Measurements from ENCODE around the gene WDR70. TPM values are rescaled to one million over a fixed set of nuclear protein-coding genes. Genes with fewer than 3 reads are reported as not detected.
"Not testable (repeated sequence)": the region's sequence is repeated elsewhere in the genome, so short reads cannot be mapped to it uniquely, and the experiment has no call there.

Gene WDR70
- total RNA-seq, 1 donor from 2014 or later = 46.3 TPM

DNA sequence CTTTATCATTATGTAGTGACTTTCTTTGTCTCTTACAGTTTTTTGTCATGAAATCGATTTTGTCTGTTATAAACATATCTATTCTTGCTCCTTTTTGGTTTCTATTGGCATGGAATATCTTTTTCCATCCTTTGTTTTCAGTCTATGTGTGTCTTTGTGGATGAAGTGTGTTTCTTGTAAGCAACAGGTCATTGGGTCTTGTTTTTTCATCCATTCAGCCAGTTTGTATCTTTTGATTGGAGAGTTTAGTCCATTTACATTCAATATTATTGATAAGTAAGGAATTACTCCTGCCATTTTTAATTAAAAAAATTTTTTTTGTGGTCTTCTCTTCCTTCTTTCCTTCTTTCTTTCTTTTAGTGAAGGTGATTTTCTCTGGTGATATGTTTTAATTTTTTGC lies 266.6 kb downstream of the WDR70 start:
- Mint-ChIP-seq H3K36me3 (ENCODE audit: low read depth) (no peaks in the 10 kb centered on the region), H3K4me1 (ENCODE audit: low read depth) (no peaks in the 10 kb centered on the region), H3K27ac (no peak overlapping the region), H3K27me3 (ENCODE audit: insufficient read depth) (peaks cover 2% of the 10 kb centered on the region), H3K9me3 (peaks cover 30% of the 10 kb centered on the region), H3K4me3 (no peak overlapping the region)
- intact Hi-C loops (cut with micrococcal nuclease) = no loop called here
- no peak for DNase-seq (ENCODE audit: low spot score)

GRCh38 chr5:37654566-37654965 lies 275.4 kb downstream of the WDR70 start:
- H3K36me3 Mint-ChIP-seq (ENCODE audit: low read depth); H3K4me1 Mint-ChIP-seq (ENCODE audit: low read depth); intact Hi-C loops (cut with micrococcal nuclease): not testable (repeated sequence)

DNA sequence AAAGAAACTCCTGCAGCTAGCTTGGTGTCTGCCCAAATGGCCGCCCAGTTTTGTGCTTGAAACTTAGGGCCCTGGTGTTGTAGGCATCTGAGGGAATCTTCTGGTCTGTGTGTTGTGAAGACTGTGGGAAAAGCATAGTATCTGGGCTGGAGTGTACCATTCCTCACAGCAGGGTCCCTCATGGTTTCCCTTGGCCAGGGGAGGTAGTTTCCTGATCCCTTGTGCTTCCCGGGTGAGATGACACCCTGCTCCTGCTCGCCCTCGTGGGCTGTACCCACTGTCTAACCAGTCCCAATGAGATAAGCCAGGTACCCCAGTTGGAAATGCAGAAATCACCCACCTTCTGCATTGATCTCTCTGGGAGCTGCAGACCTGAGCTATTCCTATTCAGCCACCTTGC lies 277.9 kb downstream of the WDR70 start:
- no peaks in the 10 kb centered on the region for H3K27me3 Mint-ChIP-seq (ENCODE audit: insufficient read depth)
- DNase-seq (ENCODE audit: low spot score) = no peak
- H3K4me1 Mint-ChIP-seq (ENCODE audit: low read depth) = peaks cover 5% of the 10 kb centered on the region
- H3K4me3 Mint-ChIP-seq = no peak overlapping the region
- peaks cover 33% of the 10 kb centered on the region for H3K9me3 Mint-ChIP-seq
- no peak overlapping the region for H3K27ac Mint-ChIP-seq
- intact Hi-C loops (cut with micrococcal nuclease) = no loop called here
- H3K36me3 Mint-ChIP-seq (ENCODE audit: low read depth) = peaks cover 4% of the 10 kb centered on the region

More at GRCh38 chr5:37654566-37654965, 275.4 kb downstream of the WDR70 start:
- not testable (repeated sequence) for H3K4me3 Mint-ChIP-seq; DNase-seq (ENCODE audit: low spot score); H3K27ac Mint-ChIP-seq; H3K27me3 Mint-ChIP-seq (ENCODE audit: insufficient read depth)
- peaks cover 45% of the 10 kb centered on the region for H3K9me3 Mint-ChIP-seq

DNA sequence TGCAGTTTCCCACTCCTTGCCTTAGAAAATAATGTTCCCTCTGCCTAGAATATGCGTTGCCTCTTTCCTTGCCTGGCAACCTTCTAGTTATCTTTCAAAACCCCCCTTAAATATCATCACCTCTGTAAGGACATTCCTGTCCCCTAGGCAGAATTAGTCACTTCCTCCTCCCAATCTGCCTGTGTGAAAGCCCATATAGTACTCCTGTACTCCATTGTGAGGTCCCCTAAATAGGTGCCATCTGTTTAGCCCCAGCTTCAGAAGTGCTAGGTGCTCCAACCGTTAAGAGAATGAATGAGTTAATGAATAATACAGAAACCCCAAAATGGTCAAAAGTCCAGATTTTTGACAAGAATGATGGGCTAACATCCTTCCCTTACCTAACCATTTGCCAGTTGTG lies 279.3 kb downstream of the WDR70 start:
- Mint-ChIP-seq H3K27me3 (ENCODE audit: insufficient read depth) (no peaks in the 10 kb centered on the region), H3K4me1 (ENCODE audit: low read depth) (peaks cover 5% of the 10 kb centered on the region), H3K27ac (no peak overlapping the region), H3K36me3 (ENCODE audit: low read depth) (peaks cover 4% of the 10 kb centered on the region), H3K9me3 (peaks cover 21% of the 10 kb centered on the region), H3K4me3 (no peak overlapping the region)
- DNase-seq (ENCODE audit: low spot score) = no peak
- intact Hi-C loops (cut with micrococcal nuclease) = no loop called here

GRCh38 chr5:37660319-37660718 lies 281.2 kb downstream of the WDR70 start:
- Mint-ChIP-seq H3K4me3 (no peak overlapping the region), H3K27ac (no peak overlapping the region), H3K36me3 (ENCODE audit: low read depth) (peaks cover 4% of the 10 kb centered on the region), H3K4me1 (ENCODE audit: low read depth) (peaks cover 5% of the 10 kb centered on the region), H3K27me3 (ENCODE audit: insufficient read depth) (no peaks in the 10 kb centered on the region), H3K9me3 (peaks cover 4% of the 10 kb centered on the region)
- intact Hi-C loops (cut with micrococcal nuclease) = no loop called here
- no peak for DNase-seq (ENCODE audit: low spot score)

- Mint-ChIP-seq H3K4me1 (ENCODE audit: low read depth) (peaks cover 5% of the 10 kb centered on the region), H3K27me3 (ENCODE audit: insufficient read depth) (no peaks in the 10 kb centered on the region), H3K4me3 (no peak overlapping the region), H3K27ac (no peak overlapping the region), H3K36me3 (ENCODE audit: low read depth) (no peaks in the 10 kb centered on the region), H3K9me3 (no peaks in the 10 kb centered on the region)
- intact Hi-C loops (cut with micrococcal nuclease) = no loop called here
- DNase-seq (ENCODE audit: low spot score) = no peak
Observed at GRCh38 chr5:37661227-37661920, 282.3 kb downstream of the WDR70 start.

GRCh38 chr5:37661951-37662350 lies 282.8 kb downstream of the WDR70 start:
- Mint-ChIP-seq H3K27me3 (ENCODE audit: insufficient read depth) (no peaks in the 10 kb centered on the region), H3K27ac (no peak overlapping the region), H3K9me3 (no peaks in the 10 kb centered on the region), H3K4me1 (ENCODE audit: low read depth) (peaks cover 5% of the 10 kb centered on the region), H3K36me3 (ENCODE audit: low read depth) (no peaks in the 10 kb centered on the region), H3K4me3 (no peak overlapping the region)
- intact Hi-C loops (cut with micrococcal nuclease) = no loop called here
- DNase-seq (ENCODE audit: low spot score) = no peak

- intact Hi-C loops (cut with micrococcal nuclease) = no loop called here
- Mint-ChIP-seq H3K4me1 (ENCODE audit: low read depth) (peaks cover 5% of the 10 kb centered on the region), H3K27ac (no peak overlapping the region), H3K27me3 (ENCODE audit: insufficient read depth) (no peaks in the 10 kb centered on the region), H3K36me3 (ENCODE audit: low read depth) (no peaks in the 10 kb centered on the region), H3K4me3 (no peak overlapping the region), H3K9me3 (no peaks in the 10 kb centered on the region)
- no peak for DNase-seq (ENCODE audit: low spot score)
Observed at GRCh38 chr5:37662362-37662761, 283.2 kb downstream of the WDR70 start.

DNA sequence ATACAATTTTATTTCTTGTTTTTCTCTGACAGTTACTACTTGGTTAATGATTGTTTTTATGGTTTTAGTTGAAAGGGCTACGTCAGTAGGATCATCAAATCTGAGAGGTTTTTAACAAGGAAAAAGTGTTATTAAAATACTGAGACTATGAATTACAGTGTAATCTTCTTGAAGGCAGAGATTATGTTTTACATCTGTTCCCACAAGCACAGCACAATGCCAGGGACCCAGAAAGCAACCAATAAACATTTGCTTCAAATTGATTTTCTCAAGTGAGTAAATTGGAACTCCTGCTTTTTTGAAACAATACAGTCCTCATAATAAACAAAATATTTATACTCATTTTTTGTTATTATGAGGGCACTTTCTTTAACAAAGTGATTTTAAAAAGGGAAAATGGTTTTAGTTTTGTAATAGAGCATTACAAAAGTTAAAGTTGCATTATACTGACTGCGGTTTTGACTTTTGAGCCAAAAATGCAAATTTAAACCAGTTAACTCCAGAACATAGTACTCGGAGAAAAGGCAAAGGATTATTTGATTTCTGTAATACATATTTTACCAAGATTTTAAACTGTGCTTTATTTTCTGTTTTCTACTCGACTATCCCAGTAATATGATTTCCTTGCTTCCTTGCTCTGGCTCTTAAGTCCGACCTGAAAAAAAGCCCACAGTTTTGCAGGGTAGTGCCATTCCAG lies 283.8 kb downstream of the WDR70 start:
- intact Hi-C loops (cut with micrococcal nuclease) = no loop called here
- no peaks in the 10 kb centered on the region for H3K27me3 Mint-ChIP-seq (ENCODE audit: insufficient read depth)
- H3K4me3 Mint-ChIP-seq = no peak overlapping the region
- H3K27ac Mint-ChIP-seq = no peak overlapping the region
- peaks cover 5% of the 10 kb centered on the region for H3K4me1 Mint-ChIP-seq (ENCODE audit: low read depth)
- H3K36me3 Mint-ChIP-seq (ENCODE audit: low read depth) = no peaks in the 10 kb centered on the region
- no peak for DNase-seq (ENCODE audit: low spot score)
- H3K9me3 Mint-ChIP-seq = no peaks in the 10 kb centered on the region

GRCh38 chr5:37663538-37663937 lies 284.4 kb downstream of the WDR70 start:
- Mint-ChIP-seq H3K36me3 (ENCODE audit: low read depth) (no peaks in the 10 kb centered on the region), H3K27me3 (ENCODE audit: insufficient read depth) (no peaks in the 10 kb centered on the region), H3K27ac (no peak overlapping the region), H3K4me1 (ENCODE audit: low read depth) (peaks cover under 1% of the 10 kb centered on the region), H3K9me3 (no peaks in the 10 kb centered on the region), H3K4me3 (no peak overlapping the region)
- intact Hi-C loops (cut with micrococcal nuclease) = no loop called here
- DNase-seq (ENCODE audit: low spot score) = no peak

- intact Hi-C loops (cut with micrococcal nuclease) = no loop called here
- Mint-ChIP-seq H3K4me1 (ENCODE audit: low read depth) (no peaks in the 10 kb centered on the region), H3K27me3 (ENCODE audit: insufficient read depth) (no peaks in the 10 kb centered on the region), H3K9me3 (no peaks in the 10 kb centered on the region), H3K36me3 (ENCODE audit: low read depth) (no peaks in the 10 kb centered on the region), H3K4me3 (no peak overlapping the region), H3K27ac (no peak overlapping the region)
- DNase-seq (ENCODE audit: low spot score) = no peak
Observed at GRCh38 chr5:37664551-37664950, 285.4 kb downstream of the WDR70 start.

DNA sequence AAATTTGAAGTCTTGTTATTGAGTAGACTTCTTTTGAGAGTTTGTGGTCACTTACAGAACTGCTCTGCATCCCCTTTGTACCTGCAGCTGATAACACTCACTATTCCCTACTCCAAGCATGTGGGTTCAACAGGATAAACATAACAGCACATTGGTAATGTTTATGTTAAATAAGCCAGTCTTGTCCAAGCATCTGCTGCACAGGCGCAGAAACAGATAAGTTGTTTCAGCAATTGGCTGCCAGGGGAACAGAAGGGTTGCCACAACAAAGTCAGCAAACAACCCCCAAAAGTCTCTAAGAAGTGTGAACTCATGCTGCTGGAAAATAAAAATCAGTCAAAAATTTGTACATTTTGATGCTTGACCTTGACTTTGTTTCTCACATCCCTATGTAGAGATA lies 286.2 kb downstream of the WDR70 start:
- DNase-seq (ENCODE audit: low spot score) = no peak
- Mint-ChIP-seq H3K9me3 (no peaks in the 10 kb centered on the region), H3K4me1 (ENCODE audit: low read depth) (no peaks in the 10 kb centered on the region), H3K27ac (no peak overlapping the region), H3K36me3 (ENCODE audit: low read depth) (no peaks in the 10 kb centered on the region), H3K27me3 (ENCODE audit: insufficient read depth) (no peaks in the 10 kb centered on the region), H3K4me3 (no peak overlapping the region)
- intact Hi-C loops (cut with micrococcal nuclease) = no loop called here

GRCh38 chr5:37665889-37666288 lies 286.8 kb downstream of the WDR70 start:
- no peaks in the 10 kb centered on the region for H3K4me1 Mint-ChIP-seq (ENCODE audit: low read depth)
- H3K27me3 Mint-ChIP-seq (ENCODE audit: insufficient read depth) = no peaks in the 10 kb centered on the region
- H3K36me3 Mint-ChIP-seq (ENCODE audit: low read depth) = no peaks in the 10 kb centered on the region
- no peak overlapping the region for H3K27ac Mint-ChIP-seq
- intact Hi-C loops (cut with micrococcal nuclease) = no loop called here
- H3K4me3 Mint-ChIP-seq = no peak overlapping the region
- DNase-seq (ENCODE audit: low spot score) = no peak
- no peaks in the 10 kb centered on the region for H3K9me3 Mint-ChIP-seq

All from activated T-helper 1 cell treated with anti-CD3 and anti-CD28 coated beads, Interleukin-12 subunit alpha, Interleukin-12 subunit beta, Interleukin-2, Interleukin-4 antibody, amounts not matched to agents 30 ng/mL and 10 ng/mL and 1 ng/mL, durations not matched to agents 14 hours and 24 hours and 36 hours (primary cell).